ENCODE results near the gene CSK. TPM values are rescaled to one million over a fixed set of nuclear protein-coding genes. Genes with fewer than 3 reads are reported as not detected.

Gene CSK
- total RNA-seq, 2 donors from 2014 or later, result 64.3 to 126 TPM

DNA sequence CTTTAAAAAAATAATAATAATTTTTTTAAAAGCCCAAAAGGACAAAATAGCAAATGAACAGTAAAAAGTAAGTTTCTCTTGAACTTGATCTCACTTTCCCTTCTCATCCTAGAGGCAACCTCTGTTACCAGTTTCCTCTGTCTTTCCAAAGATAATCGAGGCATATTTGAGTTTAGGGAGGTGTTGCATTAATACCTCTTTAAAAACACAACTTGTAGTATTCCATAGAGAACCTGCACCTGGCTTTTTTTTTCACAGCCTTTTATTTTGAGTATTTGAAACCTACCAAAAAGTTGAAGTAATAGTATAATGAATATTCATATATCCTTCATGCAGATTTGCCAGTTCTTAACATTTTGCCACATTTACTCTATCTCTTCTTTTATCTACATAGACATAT, 9.1 kb downstream of the CSK start:
- intact Hi-C loops (cut with DNase I), result no loop called here
- Histone ChIP-seq H3K9ac (ENCODE audit: low read depth in 2 of 2, low read length in 2 of 2) (no peak overlapping the region), H3K27me3 (no peaks in the 10 kb centered on the region), H3K4me3 (no peak overlapping the region), H3K36me3 (no peaks in the 10 kb centered on the region), H3K9me3 (no peaks in the 10 kb centered on the region), H3K27ac (peak overlapping the region; percentile 88), H3K4me1 (peaks cover 57% of the 10 kb centered on the region)
- no peak for DNase-seq
- TF ChIP-seq, protein P1, sequence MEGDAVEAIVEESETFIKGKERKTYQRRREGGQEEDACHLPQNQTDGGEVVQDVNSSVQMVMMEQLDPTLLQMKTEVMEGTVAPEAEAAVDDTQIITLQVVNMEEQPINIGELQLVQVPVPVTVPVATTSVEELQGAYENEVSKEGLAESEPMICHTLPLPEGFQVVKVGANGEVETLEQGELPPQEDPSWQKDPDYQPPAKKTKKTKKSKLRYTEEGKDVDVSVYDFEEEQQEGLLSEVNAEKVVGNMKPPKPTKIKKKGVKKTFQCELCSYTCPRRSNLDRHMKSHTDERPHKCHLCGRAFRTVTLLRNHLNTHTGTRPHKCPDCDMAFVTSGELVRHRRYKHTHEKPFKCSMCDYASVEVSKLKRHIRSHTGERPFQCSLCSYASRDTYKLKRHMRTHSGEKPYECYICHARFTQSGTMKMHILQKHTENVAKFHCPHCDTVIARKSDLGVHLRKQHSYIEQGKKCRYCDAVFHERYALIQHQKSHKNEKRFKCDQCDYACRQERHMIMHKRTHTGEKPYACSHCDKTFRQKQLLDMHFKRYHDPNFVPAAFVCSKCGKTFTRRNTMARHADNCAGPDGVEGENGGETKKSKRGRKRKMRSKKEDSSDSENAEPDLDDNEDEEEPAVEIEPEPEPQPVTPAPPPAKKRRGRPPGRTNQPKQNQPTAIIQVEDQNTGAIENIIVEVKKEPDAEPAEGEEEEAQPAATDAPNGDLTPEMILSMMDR (IDR thresholded peaks at IDR 0.05), result no peak

DNA sequence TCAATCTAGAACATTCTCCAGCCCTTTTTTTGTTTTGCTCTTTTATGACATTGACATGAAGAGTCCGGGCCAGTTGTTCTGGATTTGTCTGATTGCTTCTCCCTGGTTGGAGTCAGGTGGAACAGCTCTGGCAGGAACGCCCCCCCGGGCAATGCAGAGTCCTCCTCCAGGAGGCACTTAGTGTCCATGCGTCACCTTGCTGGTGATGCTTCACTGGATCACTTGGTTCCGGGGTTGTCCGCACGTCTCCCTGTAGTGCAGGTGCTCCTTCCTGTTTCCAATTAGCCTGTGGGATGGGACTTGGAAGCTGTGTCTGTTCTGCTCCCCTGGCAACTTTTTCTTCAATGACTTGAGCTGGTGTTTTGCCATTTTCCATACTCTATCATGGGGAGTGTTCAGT, 9.8 kb downstream of the CSK start:
- Histone ChIP-seq H3K27me3 (no peaks in the 10 kb centered on the region), H3K9me3 (no peaks in the 10 kb centered on the region), H3K4me1 (peaks cover 52% of the 10 kb centered on the region), H3K36me3 (no peaks in the 10 kb centered on the region), H3K27ac (no peak overlapping the region), H3K4me3 (no peak overlapping the region), H3K9ac (ENCODE audit: low read depth in 2 of 2, low read length in 2 of 2) (no peak overlapping the region)
- TF ChIP-seq, protein P1 (IDR thresholded peaks at IDR 0.05), result no peak
- peak; percentile 19 for DNase-seq
- intact Hi-C loops (cut with DNase I), result no loop called here

DNA sequence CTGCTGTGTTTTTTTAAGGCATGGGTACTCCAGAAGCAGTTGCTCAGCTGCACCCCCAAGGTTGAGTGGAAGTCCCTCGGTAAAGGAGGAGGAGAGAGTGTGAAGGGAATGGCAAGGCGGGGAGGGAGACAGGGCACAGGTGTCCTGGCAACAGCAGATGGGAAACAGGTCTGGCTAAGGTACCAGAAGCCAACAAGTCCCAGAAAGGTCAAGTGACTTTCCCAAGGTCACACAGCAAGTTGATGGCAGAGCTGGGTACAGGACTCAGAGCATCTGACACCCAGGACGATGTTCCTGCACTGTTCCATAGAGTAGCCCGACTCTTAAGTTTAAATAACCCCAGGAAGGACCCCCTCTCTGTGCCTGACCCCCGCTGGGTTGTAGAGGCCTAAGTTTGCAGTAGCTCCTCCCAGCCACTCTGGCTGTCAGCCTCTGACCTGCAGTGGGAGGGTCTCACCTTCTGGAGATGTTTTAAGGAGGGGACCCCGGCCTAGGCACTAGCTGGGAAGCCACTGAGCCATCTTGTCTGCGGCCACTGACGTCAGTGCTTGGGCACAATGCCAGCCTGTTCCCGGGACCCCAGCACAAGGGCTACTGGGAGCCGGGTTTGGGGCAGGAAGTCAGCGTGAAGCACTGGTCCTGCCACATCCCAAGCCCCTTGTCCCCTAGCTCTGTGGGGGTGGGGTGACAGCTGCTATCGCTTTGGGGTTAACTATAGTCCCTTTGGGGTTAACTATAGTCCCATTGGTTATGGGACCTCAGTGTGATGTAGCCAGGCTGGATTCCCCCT, 10.5 kb downstream of the CSK start:
- TF ChIP-seq, protein P1 (IDR thresholded peaks at IDR 0.05), result no peak
- peak; percentile 23 for DNase-seq
- peak overlapping the region; percentile 1 to 37 for H3K9ac ChIP-seq (ENCODE audit: low read depth in 2 of 2, low read length in 2 of 2)
- H3K4me1 ChIP-seq, result peaks cover 45% of the 10 kb centered on the region
- no peaks in the 10 kb centered on the region for H3K9me3 ChIP-seq
- intact Hi-C loops (cut with DNase I), result no loop called here
- H3K27ac ChIP-seq, result no peak overlapping the region
- H3K36me3 ChIP-seq, result no peaks in the 10 kb centered on the region
- no peak overlapping the region for H3K4me3 ChIP-seq
- H3K27me3 ChIP-seq, result no peaks in the 10 kb centered on the region

DNA sequence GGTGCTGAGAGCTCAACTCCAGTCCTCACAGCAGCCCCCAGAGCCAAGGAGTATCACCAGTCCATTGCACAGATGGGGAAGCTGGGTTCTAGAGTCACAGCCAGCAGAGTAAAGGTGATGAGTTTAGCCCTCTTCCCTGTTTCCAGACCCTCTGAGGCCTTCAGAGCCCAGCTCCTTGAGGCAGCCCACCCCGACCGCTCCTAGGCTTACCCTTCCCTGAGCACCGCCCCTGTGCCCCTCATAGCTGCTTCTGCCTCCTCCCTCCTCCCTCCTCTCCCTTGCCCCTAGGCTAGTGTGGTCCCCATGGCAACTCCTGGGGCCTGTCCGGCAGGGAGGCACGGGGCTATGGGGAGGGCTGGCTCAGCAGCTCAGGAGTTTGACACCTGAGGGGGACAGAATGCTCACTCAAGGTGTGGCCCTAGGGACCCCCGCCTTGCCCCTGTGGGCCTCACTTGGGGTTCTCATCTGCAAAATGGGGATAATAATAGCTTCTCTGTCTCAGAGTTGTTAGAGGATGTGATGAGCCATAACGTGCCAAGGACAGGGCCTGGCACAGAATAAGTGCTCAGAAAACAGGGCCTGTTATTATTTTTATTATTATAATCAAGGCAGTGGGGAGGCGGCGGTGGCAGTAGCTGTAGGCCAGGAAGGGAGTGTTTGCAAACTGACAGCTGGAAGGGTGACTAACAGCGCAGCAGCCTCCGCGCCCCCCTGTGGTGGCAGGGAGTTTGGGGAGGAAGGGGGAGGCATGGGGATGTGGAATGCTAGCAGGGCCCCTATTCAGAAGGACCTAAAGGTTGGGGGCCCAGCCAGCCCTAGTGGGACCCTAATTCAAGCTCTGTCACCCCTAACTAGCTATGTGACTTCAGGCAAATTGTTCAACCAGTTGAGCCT, 11.5 kb downstream of the CSK start:
- H3K9ac ChIP-seq (ENCODE audit: low read depth in 2 of 2, low read length in 2 of 2), result peak overlapping the region; percentile 1 to 37
- H3K4me1 ChIP-seq, result peaks cover 36% of the 10 kb centered on the region
- no peak overlapping the region for H3K27ac ChIP-seq
- H3K4me3 ChIP-seq, result no peak overlapping the region
- TF ChIP-seq, protein P1 (IDR thresholded peaks at IDR 0.05), result no peak
- no peaks in the 10 kb centered on the region for H3K9me3 ChIP-seq
- DNase-seq, result no peak
- intact Hi-C loops (cut with DNase I), result no loop called here
- no peaks in the 10 kb centered on the region for H3K27me3 ChIP-seq
- no peaks in the 10 kb centered on the region for H3K36me3 ChIP-seq

DNA sequence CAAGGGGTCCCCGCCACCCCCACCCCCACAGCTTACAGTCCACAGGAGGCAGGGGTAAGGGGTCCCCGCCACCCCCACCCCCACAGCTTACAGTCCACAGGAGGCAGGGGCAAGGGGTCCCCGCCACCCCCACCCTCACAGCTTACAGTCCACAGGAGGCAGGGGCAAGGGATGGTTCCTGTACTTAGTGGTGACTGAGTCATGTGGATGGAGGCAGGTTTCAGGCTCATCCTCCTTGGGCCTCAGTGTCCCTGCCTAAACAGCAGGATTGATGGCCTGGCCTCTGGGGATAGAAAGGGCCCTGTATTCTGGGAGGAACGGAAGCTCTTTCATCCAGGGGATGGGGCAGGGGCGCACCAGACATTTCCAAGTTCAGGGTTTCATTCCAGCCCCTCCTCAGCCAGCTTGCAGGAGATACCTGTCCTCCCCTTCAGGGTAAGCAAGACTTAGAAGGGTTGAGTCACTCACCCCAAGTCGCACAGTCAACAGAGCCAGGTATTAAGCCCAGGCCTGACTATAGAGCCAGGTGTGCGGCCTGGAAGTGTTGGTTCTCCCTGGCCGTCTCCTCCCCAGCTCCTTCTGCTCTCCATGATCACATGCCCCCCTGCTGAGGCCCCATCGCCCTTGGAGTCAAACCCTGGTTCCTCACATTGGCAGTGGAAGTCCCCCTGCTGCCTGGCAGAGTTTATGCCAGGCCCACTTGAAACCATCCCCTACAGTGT, 12.5 kb downstream of the CSK start:
- H3K4me3 ChIP-seq, result no peak overlapping the region
- intact Hi-C loops (cut with DNase I), result no loop called here
- H3K36me3 ChIP-seq, result no peaks in the 10 kb centered on the region
- no peak overlapping the region for H3K27ac ChIP-seq
- H3K27me3 ChIP-seq, result no peaks in the 10 kb centered on the region
- H3K9ac ChIP-seq (ENCODE audit: low read depth in 2 of 2, low read length in 2 of 2), result no peak overlapping the region
- TF ChIP-seq, protein P1 (IDR thresholded peaks at IDR 0.05), result no peak
- no peaks in the 10 kb centered on the region for H3K9me3 ChIP-seq
- peaks cover 26% of the 10 kb centered on the region for H3K4me1 ChIP-seq
- no peak for DNase-seq
